ENCODE measurements around the gene CCL14.

Gene CCL14

GRCh38 chr17:35988164-35988563, 1.6 kb upstream of the CCL14 start:
- no peak for DNase-seq

DNA sequence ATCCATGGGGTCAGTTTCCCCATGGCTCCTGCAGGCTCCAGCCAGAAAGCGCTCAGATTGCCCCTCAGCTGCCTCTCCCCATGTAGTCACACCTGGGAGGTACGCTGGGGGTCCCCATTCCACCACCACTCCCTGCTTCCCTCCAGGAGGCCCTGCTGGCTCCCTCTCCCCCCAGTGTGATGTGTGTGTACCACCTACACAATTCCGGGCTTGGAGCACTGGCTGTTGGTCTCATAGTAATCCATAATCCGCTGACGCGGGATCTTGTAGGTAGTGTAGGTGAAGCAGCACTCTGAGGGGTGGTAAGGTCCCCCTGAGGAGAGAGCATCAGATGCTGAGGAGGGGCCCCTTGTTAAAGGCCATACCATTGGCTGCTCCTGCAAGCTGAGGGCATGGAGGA, 2.4 kb downstream of the CCL14 start:
- no peak for DNase-seq

DNA sequence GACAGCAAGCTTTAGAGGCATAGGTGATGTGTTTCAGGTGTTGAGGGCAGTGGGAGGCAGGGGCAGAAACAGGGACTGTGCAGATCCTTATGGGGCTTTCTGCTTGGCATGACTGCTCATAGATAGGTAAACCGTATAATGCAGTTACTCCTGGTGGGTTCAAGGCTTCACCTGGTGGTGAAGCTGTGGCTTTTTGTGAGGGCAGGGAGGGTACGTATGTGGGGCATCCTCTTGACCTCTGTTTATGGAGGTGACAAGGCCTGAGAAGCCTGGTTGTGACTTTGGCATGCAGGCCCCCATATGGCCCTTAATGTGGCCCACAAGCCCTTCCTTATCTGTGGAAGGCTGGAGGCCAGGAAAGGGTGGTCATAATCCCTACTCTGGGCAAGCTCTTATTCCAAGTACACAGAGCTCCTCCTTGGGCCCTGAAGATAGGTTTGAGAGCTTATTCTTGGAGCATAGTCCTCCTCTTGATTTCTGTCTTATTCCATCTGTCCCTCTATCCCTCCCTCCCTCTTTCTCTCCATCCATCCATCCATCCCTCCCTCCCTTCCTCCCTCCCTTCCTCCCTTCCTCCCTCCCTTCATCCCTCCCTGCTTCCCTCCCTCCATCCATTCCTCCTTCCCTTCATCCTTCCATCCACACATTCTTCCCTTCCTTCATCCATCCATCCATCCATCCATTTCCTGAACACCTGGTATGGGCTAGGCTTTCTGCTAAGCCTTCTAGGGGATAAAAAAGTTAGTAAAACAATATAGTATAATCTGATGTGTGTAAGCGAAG, 3.9 kb downstream of the CCL14 start:
- no peak for DNase-seq

GRCh38 chr17:35981908-35982330, 4.6 kb downstream of the CCL14 start:
- DNase-seq, result no peak

- no peak for DNase-seq
Measured at GRCh38 chr17:35981246-35981645, 5.3 kb downstream of the CCL14 start, which contains the start of gene CCL16. CCL16 (minus strand) TSS chr17:35981497; CDS start chr17:35981420, 77 bp downstream.

DNA sequence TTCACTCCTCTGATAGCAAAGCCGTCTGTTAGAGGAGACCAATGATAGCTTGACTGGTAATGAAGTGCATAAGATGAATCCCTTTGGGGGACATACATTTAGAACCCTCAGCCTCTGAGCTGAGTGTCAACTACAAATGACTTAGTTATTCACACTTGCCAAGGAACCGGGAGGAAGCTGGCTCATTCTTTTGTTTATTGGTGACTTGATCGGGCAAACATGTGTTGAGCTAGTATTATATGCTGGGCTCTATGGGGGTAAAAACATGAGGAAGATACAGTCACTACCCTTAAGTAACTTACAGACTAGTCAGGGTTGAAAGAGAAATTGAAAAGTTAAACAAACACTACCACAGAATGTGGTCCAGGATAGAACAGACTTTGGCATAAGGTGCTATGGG, 8.2 kb downstream of the CCL14 start:
- no peak for DNase-seq

DNA sequence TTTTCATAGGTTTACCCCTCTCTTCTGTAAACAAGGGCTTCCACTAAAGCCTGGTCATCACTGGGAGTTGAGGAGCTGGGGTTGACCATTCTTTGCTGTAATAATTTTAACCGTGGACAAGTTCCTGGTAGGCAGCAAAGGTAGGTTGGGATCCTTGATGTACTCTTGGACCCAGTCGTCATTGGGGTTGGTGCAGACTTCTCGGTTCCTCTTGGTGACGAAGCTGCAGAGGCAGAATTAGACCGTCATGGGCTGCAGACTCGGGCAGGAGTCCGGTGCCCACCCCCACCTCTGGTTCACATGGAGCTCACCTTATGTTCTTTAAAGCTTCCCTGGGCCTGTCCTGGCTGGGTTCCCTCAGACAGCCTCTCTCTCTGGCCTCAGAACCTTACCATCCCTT, 9.0 kb downstream of the CCL14 start:
- no peak for DNase-seq

DNA sequence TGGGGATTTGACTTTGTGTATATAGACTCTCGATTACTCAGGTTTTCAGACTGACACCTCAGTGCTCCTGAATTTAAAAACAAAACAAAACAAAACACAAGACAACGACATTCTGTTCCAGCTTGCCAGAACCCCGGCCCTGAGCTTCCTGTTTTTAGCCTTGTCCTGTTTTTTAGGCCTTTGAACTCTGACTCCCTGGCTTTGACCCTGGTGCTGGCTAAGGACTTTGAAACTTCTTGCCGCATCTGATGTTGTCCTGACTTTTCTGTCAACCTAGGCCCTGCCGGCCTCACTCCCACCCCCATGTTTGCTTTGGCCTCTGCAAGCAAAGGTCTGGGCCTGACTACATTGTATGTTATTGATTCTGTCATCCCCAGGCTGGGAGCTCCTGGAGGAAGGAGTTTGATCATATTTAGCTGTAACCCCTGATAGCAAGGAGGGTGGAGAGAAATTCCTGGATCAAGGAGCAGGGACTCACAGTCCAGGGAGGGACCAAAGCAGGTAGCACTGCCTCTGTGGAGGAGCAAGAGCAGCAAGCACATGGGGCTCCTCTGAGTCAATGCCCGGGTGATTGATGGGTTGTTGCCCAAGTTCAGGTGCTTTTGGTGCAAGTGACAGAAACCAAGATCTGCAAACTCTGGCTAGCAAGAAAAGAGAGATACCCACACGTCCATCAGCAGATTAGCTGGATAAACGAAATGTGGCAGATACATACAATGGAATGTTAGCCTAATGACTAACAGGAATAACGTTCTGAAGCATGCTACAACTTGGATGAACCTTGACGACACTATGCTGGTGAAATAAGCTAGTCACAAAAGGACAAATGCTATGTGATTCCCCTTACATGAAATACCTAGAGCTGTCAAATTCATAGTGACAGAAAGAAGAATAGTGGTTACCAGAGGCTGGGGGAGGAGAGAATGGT, 12.9 kb downstream of the CCL14 start:
- DNase-seq, result peak; percentile 6

GRCh38 chr17:35972945-35973332, 13.6 kb downstream of the CCL14 start:
- no peak for DNase-seq

- DNase-seq, result no peak
Measured at GRCh38 chr17:35972535-35972934, 14.0 kb downstream of the CCL14 start.

DNA sequence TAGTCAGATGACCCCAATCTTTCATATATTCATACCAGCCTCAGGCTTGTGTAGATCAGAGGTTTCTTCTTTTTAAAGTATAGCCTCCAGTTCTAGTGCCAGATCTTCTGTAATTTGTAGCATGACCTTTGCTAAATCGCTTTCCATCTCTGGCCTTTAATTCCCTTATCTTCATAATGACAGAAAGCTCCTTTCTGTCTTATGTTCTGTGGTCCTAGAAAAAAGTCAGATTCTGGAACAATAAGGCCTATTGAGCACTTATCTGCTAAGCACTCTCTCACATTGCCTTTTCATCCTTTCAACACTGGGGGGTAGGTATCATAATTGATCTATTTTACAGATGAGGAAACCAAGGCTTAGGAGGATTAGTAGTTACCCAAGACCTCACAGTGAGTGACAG, 14.5 kb downstream of the CCL14 start:
- DNase-seq, result no peak

GRCh38 chr17:35969558-35970380, 16.8 kb downstream of the CCL14 start:
- DNase-seq, result peak; percentile 64

GRCh38 chr17:35968520-35969054, 17.9 kb downstream of the CCL14 start:
- no peak for DNase-seq

- no peak for DNase-seq
Measured at GRCh38 chr17:35965272-35965671, 21.3 kb downstream of the CCL14 start.

GRCh38 chr17:35963663-35964062, 22.9 kb downstream of the CCL14 start:
- DNase-seq, result no peak

GRCh38 chr17:35953720-35954119, 32.8 kb downstream of the CCL14 start:
- DNase-seq, result no peak

GRCh38 chr17:35949401-35949800, 37.1 kb downstream of the CCL14 start:
- no peak for DNase-seq

DNA sequence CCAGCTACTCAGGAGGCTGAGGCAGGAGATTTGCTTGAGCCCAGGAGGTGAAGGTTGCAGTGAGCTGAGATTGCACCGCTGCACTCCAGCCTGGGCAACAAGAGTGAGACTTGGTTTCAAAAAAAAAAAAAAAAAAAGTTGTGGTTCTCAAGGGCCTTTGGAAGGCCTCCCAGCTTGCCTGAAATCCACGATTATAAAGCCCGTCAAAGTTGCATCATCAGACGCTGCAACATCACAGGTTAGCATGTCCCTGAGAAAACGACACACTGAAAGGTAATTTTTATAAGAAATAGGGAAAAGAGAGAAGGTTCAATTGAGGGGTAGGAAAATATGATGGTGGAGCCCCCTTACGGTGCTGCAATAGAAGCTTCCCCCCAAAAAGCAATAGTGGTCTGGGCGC, 38.4 kb downstream of the CCL14 start:
- no peak for DNase-seq

- peak; percentile 19 for DNase-seq
Measured at GRCh38 chr17:35947156-35947585, 39.4 kb downstream of the CCL14 start.

- DNase-seq, result no peak
Measured at GRCh38 chr17:35944151-35944550, 42.4 kb downstream of the CCL14 start.

GRCh38 chr17:35943537-35943936, 43.0 kb downstream of the CCL14 start, which contains the start of gene LYZL6:
LYZL6 (minus strand) TSS chr17:35943713; CDS start chr17:35939356, 4,357 bp downstream.
- DNase-seq, result no peak

- DNase-seq, result no peak
Measured at GRCh38 chr17:35942588-35943186, 43.8 kb downstream of the CCL14 start.

Measured in fibroblast of skin of abdomen (primary cell).